ENCODE measurements around the gene GCNA.

GCNA gene

DNA sequence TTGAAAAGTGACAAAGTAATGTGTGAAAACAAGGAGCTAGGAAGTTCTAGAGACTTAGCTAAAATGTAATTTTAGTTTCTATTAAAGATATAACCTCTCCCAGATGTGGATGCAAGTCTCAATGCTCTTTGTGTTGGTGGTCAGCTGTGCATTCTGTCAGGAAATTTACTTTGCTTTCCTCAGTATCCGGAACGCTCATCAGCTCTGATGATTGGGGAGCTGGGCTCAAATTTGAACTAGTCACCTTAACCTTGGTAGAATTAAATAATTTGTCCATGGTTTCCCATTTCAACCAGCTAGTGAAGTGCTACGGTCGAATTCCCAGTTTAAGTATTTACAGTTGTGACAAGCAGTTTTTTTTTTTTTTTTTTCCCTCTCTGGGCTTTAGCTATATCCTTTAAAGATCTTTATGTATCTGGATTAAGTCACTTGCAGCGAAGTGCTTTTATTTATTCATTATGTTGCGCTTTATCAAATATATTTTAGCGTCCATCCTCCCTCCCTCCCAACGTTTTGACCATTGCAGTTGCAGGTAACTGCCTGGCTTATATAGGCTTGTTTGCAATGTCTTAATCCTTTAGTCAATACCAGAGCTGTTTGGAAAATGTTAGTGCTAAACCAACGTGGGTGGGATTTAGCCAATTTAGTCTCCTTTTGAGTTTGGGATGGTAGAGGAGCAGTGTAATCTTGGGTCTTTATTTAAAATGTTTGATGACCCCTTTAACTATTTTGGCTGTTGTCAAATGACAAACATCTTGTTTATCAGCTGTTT, 43.3 kb upstream of the GCNA start:
- no peak for DNase-seq (ENCODE audit: low read depth)
- TF ChIP-seq, protein P1, sequence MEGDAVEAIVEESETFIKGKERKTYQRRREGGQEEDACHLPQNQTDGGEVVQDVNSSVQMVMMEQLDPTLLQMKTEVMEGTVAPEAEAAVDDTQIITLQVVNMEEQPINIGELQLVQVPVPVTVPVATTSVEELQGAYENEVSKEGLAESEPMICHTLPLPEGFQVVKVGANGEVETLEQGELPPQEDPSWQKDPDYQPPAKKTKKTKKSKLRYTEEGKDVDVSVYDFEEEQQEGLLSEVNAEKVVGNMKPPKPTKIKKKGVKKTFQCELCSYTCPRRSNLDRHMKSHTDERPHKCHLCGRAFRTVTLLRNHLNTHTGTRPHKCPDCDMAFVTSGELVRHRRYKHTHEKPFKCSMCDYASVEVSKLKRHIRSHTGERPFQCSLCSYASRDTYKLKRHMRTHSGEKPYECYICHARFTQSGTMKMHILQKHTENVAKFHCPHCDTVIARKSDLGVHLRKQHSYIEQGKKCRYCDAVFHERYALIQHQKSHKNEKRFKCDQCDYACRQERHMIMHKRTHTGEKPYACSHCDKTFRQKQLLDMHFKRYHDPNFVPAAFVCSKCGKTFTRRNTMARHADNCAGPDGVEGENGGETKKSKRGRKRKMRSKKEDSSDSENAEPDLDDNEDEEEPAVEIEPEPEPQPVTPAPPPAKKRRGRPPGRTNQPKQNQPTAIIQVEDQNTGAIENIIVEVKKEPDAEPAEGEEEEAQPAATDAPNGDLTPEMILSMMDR (IDR thresholded peaks at IDR 0.05; ENCODE audit: control insufficient read depth, extremely low read depth, insufficient read depth): no peak
- H3K4me3 ChIP-seq (ENCODE audit: low read depth, low read length): peak overlapping the region; percentile 93

DNA sequence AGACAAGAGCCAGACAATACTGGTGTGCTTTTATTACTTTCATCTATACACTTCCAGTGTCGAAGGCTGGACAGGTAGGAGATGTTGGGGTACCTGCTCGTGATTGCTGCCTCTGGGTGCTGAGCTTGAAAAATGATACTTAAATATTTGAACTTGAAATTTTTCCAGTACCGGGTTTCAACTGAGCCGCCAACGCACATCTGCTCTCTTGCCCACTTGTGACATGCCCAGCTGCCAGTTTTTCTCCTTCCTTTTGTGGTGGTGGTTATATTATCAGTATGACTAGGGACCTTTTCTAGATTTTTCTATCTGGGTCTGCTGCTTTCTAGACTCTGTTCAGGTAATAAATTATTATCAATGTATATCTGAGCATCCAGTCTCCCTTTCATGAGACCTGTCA, 42.0 kb upstream of the GCNA start:
- peak overlapping the region; percentile 30 for H3K4me3 ChIP-seq (ENCODE audit: low read depth, low read length)
- DNase-seq (ENCODE audit: low read depth): no peak
- TF ChIP-seq, protein P1 (IDR thresholded peaks at IDR 0.05; ENCODE audit: control insufficient read depth, extremely low read depth, insufficient read depth): no peak

GRCh38 chrX:71537743-71538142, 40.5 kb upstream of the GCNA start:
- no peak overlapping the region for H3K4me3 ChIP-seq (ENCODE audit: low read depth, low read length)
- DNase-seq (ENCODE audit: low read depth): no peak
- TF ChIP-seq, protein P1 (IDR thresholded peaks at IDR 0.05; ENCODE audit: control insufficient read depth, extremely low read depth, insufficient read depth): no peak

- no peak for DNase-seq (ENCODE audit: low read depth)
- TF ChIP-seq, protein P1 (IDR thresholded peaks at IDR 0.05; ENCODE audit: control insufficient read depth, extremely low read depth, insufficient read depth): no peak
- H3K4me3 ChIP-seq (ENCODE audit: low read depth, low read length): no peak overlapping the region
Measured at GRCh38 chrX:71540801-71541200, 37.4 kb upstream of the GCNA start.

DNA sequence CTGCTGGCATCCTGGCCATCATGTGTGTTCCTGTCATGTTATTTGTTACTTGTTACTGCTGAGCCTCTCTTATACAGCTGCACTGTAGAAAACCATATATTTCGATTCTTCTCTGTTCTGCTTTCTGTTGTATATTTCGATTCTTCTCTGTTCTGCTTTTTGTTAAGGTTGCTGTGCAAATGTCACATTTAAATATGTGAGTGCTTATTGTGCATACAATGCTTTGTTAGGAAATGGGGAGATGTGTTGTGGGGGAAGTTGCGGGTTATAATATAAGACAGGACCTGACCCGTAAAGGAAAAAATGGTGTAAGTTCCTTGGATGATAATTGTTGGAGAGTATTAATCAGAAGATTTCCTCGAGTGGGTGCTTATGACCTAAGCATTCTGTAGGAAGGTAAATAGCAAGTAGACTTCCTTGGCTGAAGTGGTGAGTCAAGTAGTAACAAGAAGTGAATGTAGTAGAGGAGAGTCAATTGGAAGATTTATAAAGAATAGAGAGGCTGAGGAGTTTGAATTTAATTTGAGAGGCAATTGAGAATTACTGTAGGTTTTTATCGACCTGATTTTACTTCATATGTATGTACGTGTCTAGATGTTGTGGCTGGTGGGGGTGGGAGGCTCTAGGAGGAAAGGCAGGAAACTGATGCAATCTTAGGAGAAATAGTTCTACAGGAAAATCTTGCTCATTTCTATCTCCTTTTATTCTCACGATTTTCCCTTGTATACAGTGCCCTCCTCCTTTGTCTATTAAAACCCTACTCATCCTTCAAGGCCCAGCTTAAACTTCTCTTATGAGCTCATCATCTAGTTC, 36.8 kb upstream of the GCNA start:
- TF ChIP-seq, protein P1 (IDR thresholded peaks at IDR 0.05; ENCODE audit: control insufficient read depth, extremely low read depth, insufficient read depth): no peak
- DNase-seq (ENCODE audit: low read depth): no peak
- H3K4me3 ChIP-seq (ENCODE audit: low read depth, low read length): no peak overlapping the region

GRCh38 chrX:71542411-71542810, 35.8 kb upstream of the GCNA start:
- no peak for DNase-seq (ENCODE audit: low read depth)
- H3K4me3 ChIP-seq (ENCODE audit: low read depth, low read length): no peak overlapping the region
- TF ChIP-seq, protein P1 (IDR thresholded peaks at IDR 0.05; ENCODE audit: control insufficient read depth, extremely low read depth, insufficient read depth): no peak
